ENCODE results near the gene CHRDL2.

The CHRDL2 gene

GRCh38 chr11:74714904-74715303, 16.3 kb downstream of the CHRDL2 start:
- no peak overlapping the region for H3K4me3 ChIP-seq (replicated peaks in 1 of 2; ENCODE audit: low read depth in 2 of 2, low read length in 2 of 2)
- no peak for TF ChIP-seq CTCF (IDR thresholded peaks at IDR 0.05; ENCODE audit: low read depth, low read length)
- no peak for DNase-seq (ENCODE audit: low read depth in 2 of 2)

- no peak for TF ChIP-seq CTCF (IDR thresholded peaks at IDR 0.05; ENCODE audit: low read depth, low read length)
Measured at GRCh38 chr11:74713686-74714085, 17.5 kb downstream of the CHRDL2 start.

GRCh38 chr11:74710281-74710938, 20.8 kb downstream of the CHRDL2 start:
- H3K4me3 ChIP-seq (replicated peaks in 1 of 2; ENCODE audit: low read depth in 2 of 2, low read length in 2 of 2), result no peak overlapping the region
- DNase-seq (ENCODE audit: low read depth in 2 of 2), result peak; percentile 41 to 80
- TF ChIP-seq CTCF (IDR thresholded peaks at IDR 0.05; ENCODE audit: low read depth, low read length), result no peak

More at GRCh38 chr11:74713686-74714085, 17.5 kb downstream of the CHRDL2 start:
- DNase-seq (ENCODE audit: low read depth in 2 of 2), result no peak
- H3K4me3 ChIP-seq (replicated peaks in 1 of 2; ENCODE audit: low read depth in 2 of 2, low read length in 2 of 2), result no peak overlapping the region

- no peak for DNase-seq (ENCODE audit: low read depth in 2 of 2)
- TF ChIP-seq CTCF (IDR thresholded peaks at IDR 0.05; ENCODE audit: low read depth, low read length), result no peak
Measured at GRCh38 chr11:74709175-74709574, 22.1 kb downstream of the CHRDL2 start.

GRCh38 chr11:74707602-74708510, 23.4 kb downstream of the CHRDL2 start:
- TF ChIP-seq CTCF (IDR thresholded peaks at IDR 0.05; ENCODE audit: low read depth, low read length), result no peak
- no peak for DNase-seq (ENCODE audit: low read depth in 2 of 2)
- no peak overlapping the region for H3K4me3 ChIP-seq (replicated peaks in 1 of 2; ENCODE audit: low read depth in 2 of 2, low read length in 2 of 2)

More at GRCh38 chr11:74709175-74709574, 22.1 kb downstream of the CHRDL2 start:
- H3K4me3 ChIP-seq (replicated peaks in 1 of 2; ENCODE audit: low read depth in 2 of 2, low read length in 2 of 2), result no peak overlapping the region

GRCh38 chr11:74707182-74707581, 24.0 kb downstream of the CHRDL2 start:
- DNase-seq (ENCODE audit: low read depth in 2 of 2), result no peak
- TF ChIP-seq CTCF (IDR thresholded peaks at IDR 0.05; ENCODE audit: low read depth, low read length), result no peak
- no peak overlapping the region for H3K4me3 ChIP-seq (replicated peaks in 1 of 2; ENCODE audit: low read depth in 2 of 2, low read length in 2 of 2)

Data from cardiac fibroblast (primary cell).